ENCODE data around the gene VRK2.

GRCh38 chr2:58158481-58158880 lies 111.9 kb downstream of the VRK2 start:
- TF ChIP-seq CTCF (conservative IDR thresholded peaks at IDR 0.05; ENCODE audit: low read length) = no peak
- no peak for TF ChIP-seq EZH2phosphoT487 (IDR thresholded peaks at IDR 0.05; ENCODE audit: borderline replicate concordance, low read depth, low read length)

Data from OCI-LY7 (cell line).